NCI-H748 (cell line): ENCODE results near the gene C6orf132.

ENCODE experiments used
- DNase-seq: peaks from one replicate; lab custom pipeline; 2025; ENCODE audit not compliant: unreplicated experiment; lab: John Stamatoyannopoulos, UW

The C6orf132 gene

GRCh38 chr6:42079941-42080464, 62.4 kb downstream of the C6orf132 start:
- no peak for DNase-seq

GRCh38 chr6:42078386-42078785, 64.0 kb downstream of the C6orf132 start:
- no peak for DNase-seq

- DNase-seq, result peak; percentile 76
These were observed 67.1 kb downstream of the C6orf132 start for GRCh38 chr6:42075159-42075838.

GRCh38 chr6:42073287-42073686, 69.1 kb downstream of the C6orf132 start:
- DNase-seq, result no peak

GRCh38 chr6:42071881-42072583, 70.4 kb downstream of the C6orf132 start:
- DNase-seq, result no peak

- DNase-seq, result no peak
These were observed 73.4 kb downstream of the C6orf132 start for GRCh38 chr6:42068872-42069522.

GRCh38 chr6:42068173-42068572, 74.2 kb downstream of the C6orf132 start:
- DNase-seq, result no peak

- no peak for DNase-seq
These were observed 76.2 kb downstream of the C6orf132 start for GRCh38 chr6:42066156-42066675.

GRCh38 chr6:42059743-42060142, 82.7 kb downstream of the C6orf132 start:
- DNase-seq, result no peak

GRCh38 chr6:42053601-42054000, 88.8 kb downstream of the C6orf132 start:
- no peak for DNase-seq

- DNase-seq, result peak; percentile 26
These were observed 91.2 kb downstream of the C6orf132 start for GRCh38 chr6:42051268-42051653.
